Stimulated activated CD8-positive, alpha-beta memory T cell treated with anti-CD3 and anti-CD28 coated beads, Interleukin-15, amount 100 ng/mL, for 24 hours (primary cell): Measurements from ENCODE around the gene ZC3H8.
"Not testable (repeated sequence)": the region's sequence is repeated elsewhere in the genome, so short reads cannot be mapped to it uniquely, and the experiment has no call there.

Source experiments
- DNase-seq: peaks from one replicate; pipeline ENCODE4 v3.0.0-alpha.2; 2020; ENCODE audit warnings: low read depth

Gene ZC3H8

DNA sequence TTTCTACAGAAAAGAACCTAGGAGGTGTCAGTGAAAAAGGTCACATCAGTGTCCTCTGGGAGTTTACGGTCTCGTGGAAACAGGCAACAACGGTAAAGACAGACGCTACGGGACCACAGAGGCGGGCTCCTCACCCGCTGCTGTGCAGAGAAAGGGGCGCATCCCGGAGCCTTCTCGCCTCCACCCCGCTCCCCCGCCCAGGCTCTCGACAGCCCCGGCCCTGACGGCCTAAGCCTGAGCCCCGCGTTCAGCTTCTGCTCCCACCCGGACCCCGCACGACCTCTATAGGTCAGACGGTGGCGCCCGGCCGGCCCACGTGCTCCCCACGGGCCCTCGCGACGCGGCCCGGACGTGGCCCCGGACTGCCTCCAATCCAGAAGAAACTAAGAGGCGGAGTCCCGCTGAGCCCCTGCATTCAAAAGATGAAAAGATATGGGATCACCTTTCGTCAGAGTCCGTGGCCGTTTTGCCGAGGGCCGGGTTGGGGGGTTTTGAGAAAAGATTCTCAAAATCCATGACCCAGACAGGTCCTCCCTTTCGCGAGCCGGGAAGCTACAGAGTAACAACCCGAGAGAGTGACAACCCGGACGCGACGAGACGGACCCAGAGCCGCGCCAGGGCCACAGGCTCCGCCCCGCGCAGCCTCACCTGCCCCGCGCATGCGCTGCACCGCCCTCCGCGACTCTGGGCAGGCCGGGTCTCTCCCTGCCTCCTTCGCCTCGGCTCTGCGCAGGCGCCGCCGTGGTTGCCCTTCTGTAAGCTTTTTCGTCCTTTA lies at the start of gene ZC3H8:
ZC3H8 (minus strand) TSS at position 577 of the 775 bp plus-strand sequence; CDS start at position 516, 61 bp downstream.
- DNase-seq = peak; percentile 92

DNA sequence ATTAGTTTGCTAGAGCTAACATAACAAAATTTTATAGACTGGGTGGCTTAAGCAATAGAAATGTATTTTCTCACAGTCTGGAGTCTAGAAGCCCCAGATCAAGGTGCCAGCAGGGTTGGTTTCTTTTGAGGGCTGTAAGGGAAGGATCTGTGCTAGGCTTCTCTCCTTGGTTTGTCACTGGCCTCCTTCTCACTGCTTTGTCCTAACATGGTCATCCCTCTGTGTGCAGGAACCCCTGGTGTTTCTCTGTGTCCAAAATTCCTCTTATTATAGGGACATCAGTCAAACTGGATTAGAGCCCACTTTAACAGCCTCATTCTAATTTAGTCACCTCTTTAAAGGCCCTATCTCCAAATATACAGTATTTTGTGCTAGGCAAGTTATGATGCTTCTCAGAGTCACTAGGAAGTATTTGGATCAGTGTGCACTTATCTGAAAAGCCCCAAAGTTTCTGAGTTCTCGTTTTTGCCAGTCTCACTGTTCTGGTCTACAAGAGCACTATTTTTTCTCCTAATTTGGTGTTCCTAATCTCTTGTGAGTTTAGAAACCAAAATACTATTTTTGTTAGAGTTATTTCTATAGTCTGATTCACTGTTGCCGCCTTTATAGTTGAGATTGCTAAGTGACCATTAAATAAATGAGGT lies 49.6 kb upstream of the ZC3H8 start:
- DNase-seq = no peak

DNA sequence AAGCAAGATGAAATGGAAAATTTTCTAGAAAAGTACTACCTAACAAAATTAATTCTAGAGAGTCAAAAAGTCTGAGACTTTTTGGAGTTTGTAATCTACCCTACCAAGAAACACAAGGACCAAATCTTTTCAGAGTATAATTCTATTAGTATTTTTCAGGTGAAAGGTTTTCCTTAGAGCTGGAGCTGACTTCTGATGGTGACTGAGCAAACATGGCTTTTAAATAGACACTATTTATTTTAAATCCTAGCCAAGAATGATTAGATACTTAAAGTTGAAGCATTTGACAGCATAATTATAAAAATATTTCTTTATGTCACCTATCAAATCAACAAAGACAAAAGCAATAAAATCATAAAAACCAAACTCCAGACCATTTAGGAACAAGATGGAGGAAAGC lies 47.1 kb upstream of the ZC3H8 start:
- no peak for DNase-seq

DNA sequence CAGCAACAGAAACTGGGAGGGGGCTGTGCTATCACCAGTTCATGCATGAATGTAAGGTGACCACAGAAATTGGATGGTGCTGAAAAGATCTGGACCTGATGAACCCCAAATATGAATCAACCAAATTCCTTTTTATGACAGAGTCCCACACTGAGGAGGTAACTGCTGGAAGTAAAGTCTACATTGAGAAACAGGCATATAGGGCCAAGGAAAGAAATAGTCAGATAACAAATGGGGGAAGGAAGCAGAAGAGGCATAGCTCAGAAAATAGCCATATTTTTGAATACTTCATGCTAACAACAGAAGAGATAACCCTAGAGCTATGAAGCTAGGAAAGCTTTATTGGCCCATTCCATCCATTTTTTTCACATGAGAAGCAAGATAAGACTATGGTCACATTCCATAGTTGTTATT lies 46.3 kb upstream of the ZC3H8 start:
- no peak for DNase-seq

DNA sequence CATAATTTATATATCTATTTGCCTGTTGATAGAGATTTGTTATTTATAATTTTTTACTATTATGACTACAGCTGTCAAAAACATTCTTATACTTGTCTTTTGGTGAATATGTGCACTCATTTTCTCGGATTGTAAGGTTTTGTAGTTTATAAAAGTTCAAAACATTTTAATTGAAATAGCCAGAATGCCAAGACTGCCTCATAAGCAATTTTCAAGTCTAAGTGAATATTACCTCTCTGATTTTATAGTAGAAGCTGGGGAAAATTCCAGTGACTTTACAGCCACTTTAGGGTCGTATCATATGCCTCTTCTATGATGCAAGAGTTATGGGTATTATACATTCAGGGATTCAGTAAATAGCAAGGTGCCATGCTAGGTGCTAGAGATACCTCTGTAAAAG lies 41.6 kb upstream of the ZC3H8 start:
- no peak for DNase-seq

DNA sequence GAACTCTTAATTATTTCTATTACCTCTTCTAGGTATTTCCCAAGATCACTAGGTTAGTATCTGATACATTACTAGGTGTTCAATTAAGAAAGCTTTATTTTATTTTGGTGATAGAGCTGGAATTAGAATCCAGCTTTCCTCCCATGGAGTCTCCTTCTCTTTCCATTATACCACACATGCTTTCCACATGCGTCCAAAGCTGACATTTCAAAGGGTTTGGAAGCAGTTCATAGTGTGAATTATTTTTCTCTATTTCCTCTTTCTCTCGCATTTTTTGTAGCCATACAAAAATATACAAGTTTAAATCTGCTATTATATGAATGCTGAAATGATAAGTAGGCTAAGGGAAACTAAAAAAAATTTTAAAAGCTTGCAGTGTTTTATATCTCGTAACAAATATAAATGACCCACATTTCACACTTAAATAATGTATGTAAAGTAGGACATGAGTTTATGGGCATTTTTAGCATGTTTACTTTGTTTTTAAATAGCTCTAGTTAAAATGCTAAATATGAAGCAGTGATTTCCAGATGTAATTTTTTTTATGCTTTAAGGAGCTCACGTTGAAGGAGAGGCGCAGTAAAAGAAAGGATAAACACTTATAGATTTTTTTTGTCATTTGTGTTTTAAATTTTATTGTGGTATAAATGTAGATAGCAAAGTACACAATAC lies 40.7 kb upstream of the ZC3H8 start:
- DNase-seq = no peak

DNA sequence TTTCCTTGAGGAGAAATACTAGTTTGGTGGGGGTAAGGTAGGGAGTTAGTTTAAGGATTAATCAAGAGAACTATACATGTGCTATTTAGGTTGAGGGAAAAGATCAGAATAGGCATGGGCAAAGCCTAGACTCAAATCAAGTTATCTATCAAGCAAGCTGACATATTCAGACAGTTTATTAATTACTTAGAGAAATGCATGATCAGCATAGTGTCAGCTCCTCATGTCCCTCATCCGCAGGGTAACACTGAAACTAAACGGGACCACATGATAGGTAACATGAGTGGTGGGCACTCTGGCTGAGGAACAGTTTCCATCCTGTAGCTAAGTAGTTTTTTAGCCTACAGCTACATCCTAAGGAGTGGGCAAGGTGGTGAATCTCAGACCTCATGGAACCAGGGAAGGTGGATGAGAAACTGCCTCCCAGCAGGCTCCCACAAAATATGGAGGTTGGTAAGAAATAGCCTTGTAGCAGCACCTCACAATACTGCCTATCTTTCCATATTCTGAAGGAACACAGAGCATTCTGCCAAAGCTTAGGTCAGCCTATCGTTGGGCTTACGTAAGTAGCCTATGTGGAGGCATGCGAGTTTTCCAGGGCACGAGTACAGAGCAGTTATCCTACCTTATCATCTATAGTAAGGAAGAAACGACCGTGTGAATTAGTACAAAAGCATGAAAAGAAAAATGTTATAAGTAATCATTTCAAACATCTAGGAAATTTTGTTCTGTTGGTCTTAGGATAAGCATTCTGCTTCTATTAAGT lies 39.0 kb upstream of the ZC3H8 start:
- no peak for DNase-seq

DNA sequence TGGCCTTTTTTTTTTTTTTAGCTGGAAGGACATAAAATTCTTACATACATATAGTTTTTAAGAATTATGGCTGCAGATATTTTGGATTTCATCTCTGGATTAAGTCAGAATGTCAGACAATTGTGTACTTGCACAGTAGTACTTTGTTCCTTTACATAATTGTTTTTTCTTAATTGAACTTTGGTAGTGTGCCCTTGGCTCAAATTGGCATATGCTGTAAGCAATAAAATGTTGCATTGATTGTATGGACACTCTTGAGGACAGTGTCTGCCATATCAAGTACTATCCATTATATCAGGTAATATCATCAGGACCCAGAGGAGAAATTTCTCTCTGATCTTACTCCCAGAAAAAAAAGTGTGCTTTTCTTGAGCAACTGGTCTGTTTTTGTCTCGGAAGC lies 35.8 kb upstream of the ZC3H8 start:
- no peak for DNase-seq

DNA sequence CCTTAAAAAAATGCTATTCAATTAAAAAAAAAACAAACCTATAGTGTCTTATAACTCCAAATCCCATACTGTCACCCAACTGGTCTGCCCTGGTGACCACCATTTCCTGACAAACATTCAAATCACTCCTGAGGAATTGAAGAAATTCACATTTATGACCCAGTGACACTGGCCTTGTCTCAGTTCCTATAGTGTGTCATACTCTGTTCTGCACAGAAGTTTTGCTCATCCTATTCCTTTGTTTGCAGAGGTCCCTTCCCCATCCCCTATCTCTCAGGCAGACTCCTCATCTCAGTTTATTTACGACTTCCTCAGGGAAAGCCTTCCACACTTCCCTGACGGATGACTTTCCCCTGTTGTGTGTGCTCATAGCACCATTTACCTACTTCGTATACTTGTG lies 35.2 kb upstream of the ZC3H8 start:
- no peak for DNase-seq

DNA sequence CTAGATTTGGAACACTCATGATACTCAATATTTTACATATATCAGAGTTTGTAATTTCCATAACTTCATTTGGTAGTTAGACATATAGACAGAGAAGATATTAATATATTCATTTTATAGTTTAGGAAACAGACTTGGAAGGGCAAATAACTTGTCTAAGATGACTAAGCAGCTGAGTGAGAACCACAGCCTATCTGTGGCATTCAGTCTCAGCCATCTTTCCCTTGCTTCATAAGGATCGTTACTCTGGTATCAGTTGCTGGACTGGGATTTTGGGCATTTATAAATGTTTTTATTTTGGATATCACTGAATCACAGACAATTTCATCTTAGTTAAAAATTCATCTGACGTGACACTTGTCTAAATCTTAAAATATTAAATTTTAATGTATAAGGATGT lies 28.7 kb upstream of the ZC3H8 start:
- DNase-seq = not testable (repeated sequence)

DNA sequence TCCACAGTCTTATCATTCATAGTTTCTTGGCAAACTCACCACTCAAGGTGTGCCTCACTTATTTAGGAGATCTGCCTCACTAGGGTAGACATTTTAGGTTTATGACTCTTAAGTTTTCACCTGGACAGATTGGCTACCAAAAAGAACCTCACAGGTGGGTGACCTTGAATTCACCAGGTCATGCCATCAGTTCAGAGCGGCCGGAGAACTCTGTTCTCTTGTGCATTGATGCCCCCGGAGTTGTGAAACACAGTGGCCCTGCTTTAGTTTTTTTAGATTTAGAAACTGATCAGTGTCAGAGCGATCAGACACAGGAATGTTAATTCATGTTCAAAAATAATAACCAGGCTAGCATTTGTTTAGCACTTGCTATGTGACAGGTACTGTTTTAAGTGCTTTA lies 27.2 kb upstream of the ZC3H8 start:
- not testable (repeated sequence) for DNase-seq

DNA sequence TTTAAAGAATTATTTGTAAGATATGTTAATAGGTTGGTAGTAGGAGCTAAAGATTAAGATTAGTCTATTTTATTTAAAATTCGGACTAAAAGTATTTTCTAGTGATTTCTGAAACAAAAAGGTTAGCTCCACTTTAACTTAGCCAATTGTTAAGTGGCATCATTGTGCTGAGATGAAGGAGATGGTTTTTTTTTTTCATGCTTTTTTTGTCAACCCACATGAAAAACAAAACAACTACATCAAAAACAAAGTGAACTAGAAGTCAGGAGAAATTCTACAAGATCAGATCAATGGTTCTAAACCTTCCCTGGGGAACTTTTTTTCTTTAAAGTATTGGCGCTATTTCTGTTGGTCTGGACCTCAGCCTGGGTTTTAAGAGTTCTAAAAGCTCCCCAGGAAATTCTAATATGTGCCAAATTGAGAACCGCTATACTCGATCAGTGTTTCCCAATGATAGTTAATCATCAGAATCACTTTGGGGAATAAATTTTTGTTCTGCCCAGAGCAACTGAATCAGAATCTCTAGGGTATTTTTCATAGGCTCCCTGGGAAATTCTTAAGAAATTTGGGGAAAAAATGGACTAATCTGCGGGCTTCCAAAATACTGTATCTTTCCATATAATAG lies 22.9 kb upstream of the ZC3H8 start:
- no peak for DNase-seq

DNA sequence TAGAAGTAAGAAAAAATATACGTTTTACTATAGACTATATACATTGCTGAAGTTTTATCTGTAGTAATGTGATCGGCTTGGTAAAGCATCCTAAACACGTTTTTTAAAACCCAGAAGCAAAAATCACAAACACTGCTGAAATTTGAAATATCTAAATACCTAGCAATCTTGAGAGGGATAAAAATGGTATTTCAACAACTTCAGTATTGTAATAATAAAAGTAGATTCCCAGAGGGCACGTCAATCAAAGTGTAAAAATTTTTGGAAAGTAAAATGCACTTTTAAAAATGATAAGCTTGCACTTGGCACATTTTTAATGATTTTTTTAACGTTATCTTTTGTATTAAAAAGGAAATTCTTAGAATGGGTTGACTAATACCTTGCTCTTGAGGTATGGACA lies 22.1 kb upstream of the ZC3H8 start:
- DNase-seq = no peak

DNA sequence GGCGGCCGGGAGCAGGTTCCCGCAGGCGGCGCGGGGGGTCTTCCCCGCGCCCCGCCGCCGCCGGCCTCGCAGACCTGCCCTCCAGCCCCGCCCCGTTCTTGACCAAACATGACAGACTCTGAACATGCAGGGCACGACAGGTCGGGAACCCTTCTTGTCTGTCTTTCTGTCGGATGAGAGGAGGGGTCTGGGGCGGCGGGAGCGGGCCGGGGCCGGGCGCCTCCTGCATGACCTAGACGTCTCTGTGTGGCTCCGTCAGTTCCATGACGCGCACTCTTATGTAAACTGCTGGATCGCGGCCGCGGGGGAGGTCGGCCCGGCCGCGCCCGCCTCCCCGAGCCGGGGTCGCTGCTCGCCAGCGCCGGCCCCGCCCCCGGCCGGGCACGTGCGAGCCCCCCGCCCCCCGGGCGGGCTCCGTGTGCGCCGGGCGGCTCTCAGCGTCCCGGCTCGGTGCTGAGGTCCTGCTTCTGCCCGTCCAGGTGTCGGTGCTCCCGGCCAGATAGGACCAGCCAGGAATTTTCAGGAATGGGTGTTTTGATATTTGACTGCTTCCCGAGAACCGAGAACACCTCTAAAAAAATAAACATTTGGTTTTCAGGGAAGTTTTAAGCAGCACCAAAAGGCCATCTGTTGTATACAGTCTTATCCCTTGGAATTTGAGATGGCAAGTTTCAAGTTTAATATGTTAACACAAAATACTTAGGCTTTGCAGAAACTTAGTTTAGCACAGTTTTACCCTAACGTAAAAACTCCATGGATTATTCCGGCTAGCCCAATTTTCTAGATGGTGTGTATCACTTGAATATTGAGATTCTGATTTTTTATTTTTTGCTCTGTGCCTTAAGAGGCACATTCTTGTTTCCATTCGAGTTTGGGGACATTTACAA lies 21.3 kb upstream of the ZC3H8 start:
- peak; percentile 67 for DNase-seq

DNA sequence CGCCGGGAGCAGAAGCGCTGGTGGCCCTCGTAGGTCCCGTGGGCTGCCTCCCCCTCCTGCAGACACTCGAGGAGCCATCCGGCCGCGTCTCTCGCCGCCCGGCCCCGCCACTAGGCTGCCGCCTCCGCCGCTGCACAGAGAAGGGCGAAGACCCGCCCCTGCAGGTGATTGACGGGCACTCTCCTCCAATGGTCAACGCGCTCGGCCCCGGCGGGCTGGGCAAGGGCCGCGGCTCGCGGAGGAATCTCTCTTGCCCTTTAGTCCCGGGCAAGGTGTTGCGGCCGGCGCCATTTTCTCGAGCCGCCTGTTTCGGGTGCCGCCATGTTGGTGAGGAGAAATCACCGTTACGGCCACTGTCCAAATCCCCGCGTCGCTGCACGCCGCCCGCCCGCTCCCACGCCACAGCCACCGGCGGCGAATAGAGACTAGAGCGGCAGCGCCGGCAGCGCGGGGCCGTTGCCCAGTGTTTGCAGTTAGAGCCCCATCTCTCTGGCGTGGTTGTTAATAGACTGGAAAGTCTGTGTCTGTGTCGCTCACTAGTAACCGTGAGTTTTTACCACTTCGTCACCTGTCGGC lies 20.6 kb upstream of the ZC3H8 start, which contains the start of gene ZC3H6:
ZC3H6 (plus strand) TSS at position 287 of the 576 bp plus-strand sequence. CDS start 398 bp downstream, outside the sequence.
- peak; percentile 100 for DNase-seq

DNA sequence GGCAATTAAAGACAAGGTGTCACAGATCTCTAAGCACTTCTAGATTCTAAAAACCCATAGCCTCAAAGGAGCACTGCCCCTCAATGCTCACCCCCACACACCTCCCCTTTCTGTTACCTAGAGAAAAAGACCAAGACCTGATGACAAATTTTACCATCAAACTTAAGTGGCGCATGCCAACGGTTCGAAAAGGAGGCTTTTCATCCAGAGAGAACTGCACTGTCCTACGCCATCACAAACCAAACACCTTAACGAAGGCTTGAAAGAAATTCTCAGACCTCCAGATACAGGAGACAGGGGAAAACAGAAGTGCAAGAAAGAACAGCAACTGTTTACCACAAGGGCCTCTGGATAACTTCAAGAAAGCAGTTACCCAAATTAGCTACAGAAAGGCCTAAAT lies 18.5 kb upstream of the ZC3H8 start:
- no peak for DNase-seq

DNA sequence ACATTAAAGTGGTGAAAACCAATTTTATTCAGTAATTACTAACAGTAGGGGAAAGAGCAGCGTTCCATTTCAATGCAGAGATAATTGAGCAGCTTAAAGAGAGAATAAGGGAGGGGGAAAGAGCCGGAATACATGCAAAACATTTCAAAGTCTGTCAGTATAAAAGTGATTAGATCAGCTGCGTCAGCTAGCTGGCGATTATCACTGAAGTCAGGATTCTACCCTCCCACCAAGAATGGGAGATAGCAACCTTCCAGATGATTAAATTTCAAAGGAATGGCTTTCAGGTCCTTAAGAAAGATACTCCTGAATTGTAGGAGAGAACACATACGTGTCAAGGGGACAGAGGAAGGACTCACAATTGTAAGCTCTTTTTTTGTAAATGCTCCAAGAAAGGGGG lies 17.8 kb upstream of the ZC3H8 start:
- DNase-seq = no peak

DNA sequence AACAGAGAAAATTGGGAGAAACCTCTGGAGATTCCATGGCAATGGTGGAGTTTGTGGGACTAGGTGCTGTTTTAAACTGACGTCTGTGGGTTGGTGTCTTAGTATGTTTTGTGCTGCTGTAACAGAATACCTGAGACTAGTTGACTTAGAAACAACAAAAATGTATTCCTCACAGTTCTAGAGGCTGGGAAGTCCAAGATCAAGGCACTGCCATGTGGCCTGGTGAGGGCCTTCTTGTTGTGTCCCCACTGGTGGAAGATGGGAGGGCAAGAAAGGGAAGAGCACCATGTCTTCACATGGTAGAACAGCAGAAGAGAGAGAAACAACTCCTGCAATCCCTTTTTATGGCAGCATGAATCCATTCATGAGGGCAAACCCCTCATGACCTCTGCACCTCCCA lies 13.7 kb upstream of the ZC3H8 start:
- DNase-seq = no peak

DNA sequence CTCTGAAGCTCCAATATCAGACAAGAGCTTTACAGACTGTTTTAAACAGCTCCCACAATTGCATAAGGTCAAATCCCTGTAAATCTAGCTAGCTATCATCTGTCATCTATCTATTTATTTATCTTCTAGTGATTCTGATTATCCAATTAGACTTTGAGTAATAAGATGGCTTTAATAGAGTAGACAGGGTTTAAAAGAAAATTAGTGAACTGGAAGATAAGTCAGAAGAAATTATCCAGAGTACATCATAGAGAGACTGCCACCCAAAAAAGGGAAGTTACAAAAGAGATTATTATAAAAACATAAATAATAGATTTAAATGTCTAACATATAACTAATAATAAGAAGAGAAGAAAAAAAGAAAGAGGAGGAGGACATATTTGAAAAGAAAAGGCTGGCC lies 8.0 kb upstream of the ZC3H8 start:
- DNase-seq = no peak

DNA sequence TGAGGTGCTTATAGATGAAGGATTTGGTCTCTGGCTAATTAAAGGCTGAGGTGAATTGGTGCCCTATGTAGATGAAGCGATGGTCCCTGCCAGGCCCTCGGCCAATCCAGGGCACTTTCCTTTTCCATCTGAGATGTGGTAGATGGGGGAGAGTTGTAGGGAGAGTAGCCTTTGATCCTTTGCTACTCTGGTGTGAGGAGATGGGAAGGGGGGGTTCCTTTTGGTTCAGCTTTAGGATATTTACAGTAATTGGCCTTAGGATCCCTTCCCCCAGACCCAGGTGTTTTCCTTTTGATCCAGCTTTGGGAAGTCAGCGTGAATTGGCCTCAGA lies 5.4 kb upstream of the ZC3H8 start:
- no peak for DNase-seq
